Measurements from ENCODE around the gene CIAPIN1.
"Not testable (repeated sequence)": the region's sequence is repeated elsewhere in the genome, so short reads cannot be mapped to it uniquely, and the experiment has no call there.

- not testable (repeated sequence) for TF ChIP-seq EZH2phosphoT487 (IDR thresholded peaks at IDR 0.05; ENCODE audit: borderline replicate concordance, low read depth); FOXM1 (IDR thresholded peaks at IDR 0.05; ENCODE audit: low read depth); TAF1 (IDR thresholded peaks at IDR 0.05; ENCODE audit: borderline replicate concordance, low read depth, low read length)
- TF ChIP-seq, protein P1, sequence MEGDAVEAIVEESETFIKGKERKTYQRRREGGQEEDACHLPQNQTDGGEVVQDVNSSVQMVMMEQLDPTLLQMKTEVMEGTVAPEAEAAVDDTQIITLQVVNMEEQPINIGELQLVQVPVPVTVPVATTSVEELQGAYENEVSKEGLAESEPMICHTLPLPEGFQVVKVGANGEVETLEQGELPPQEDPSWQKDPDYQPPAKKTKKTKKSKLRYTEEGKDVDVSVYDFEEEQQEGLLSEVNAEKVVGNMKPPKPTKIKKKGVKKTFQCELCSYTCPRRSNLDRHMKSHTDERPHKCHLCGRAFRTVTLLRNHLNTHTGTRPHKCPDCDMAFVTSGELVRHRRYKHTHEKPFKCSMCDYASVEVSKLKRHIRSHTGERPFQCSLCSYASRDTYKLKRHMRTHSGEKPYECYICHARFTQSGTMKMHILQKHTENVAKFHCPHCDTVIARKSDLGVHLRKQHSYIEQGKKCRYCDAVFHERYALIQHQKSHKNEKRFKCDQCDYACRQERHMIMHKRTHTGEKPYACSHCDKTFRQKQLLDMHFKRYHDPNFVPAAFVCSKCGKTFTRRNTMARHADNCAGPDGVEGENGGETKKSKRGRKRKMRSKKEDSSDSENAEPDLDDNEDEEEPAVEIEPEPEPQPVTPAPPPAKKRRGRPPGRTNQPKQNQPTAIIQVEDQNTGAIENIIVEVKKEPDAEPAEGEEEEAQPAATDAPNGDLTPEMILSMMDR (IDR thresholded peaks at IDR 0.05) = not testable (repeated sequence)
Measured at GRCh38 chr16:57397493-57397892, 49.7 kb downstream of the CIAPIN1 start.
